GM19395 (cell line): ENCODE measurements around the gene TTLL10.
A peak's percentile ranks its signal among the peaks of the same experiment; 100 is the strongest.

ENCODE experiments used
- ATAC-seq: cut with Tn5 transposase; IDR thresholded peaks from one replicate; pipeline ENCODE4 v1.9.1; 2021; ENCODE audit warnings: mild to moderate bottlenecking, moderate library complexity; ENCODE audit not compliant: unreplicated experiment

The TTLL10 gene

GRCh38 chr1:1218524-1219200 is 45.0 kb downstream of the TTLL10 start:
- no peak for ATAC-seq

- no peak for ATAC-seq
Observed at GRCh38 chr1:1219341-1219740, 45.7 kb downstream of the TTLL10 start.

GRCh38 chr1:1220197-1220596 is 46.5 kb downstream of the TTLL10 start:
- ATAC-seq, result no peak

GRCh38 chr1:1221887-1222574 is 48.4 kb downstream of the TTLL10 start:
- no peak for ATAC-seq

- no peak for ATAC-seq
Observed at GRCh38 chr1:1222575-1223225, 49.0 kb downstream of the TTLL10 start.

GRCh38 chr1:1223321-1223720 is 49.6 kb downstream of the TTLL10 start:
- no peak for ATAC-seq

GRCh38 chr1:1223891-1224290 is 50.2 kb downstream of the TTLL10 start:
- ATAC-seq, result no peak

- no peak for ATAC-seq
Observed at GRCh38 chr1:1225238-1225845, 51.7 kb downstream of the TTLL10 start.

GRCh38 chr1:1225913-1226312 is 52.2 kb downstream of the TTLL10 start:
- no peak for ATAC-seq

- no peak for ATAC-seq
Observed at GRCh38 chr1:1226566-1227362, 53.1 kb downstream of the TTLL10 start.

GRCh38 chr1:1227386-1227785 is 53.7 kb downstream of the TTLL10 start:
- ATAC-seq, result no peak

GRCh38 chr1:1228187-1228586 is 54.5 kb downstream of the TTLL10 start:
- no peak for ATAC-seq

- ATAC-seq, result no peak
Observed at GRCh38 chr1:1228596-1229321, 55.1 kb downstream of the TTLL10 start.

- no peak for ATAC-seq
Observed at GRCh38 chr1:1229770-1230169, 56.1 kb downstream of the TTLL10 start.

GRCh38 chr1:1230656-1231399 is 57.1 kb downstream of the TTLL10 start:
- ATAC-seq, result no peak

- peak; percentile 84 for ATAC-seq
Observed at GRCh38 chr1:1231400-1232207, 57.9 kb downstream of the TTLL10 start, which contains the start of gene SDF4. SDF4 (minus strand) TSS chr1:1232001; CDS start chr1:1228772, 3,229 bp downstream.

- peak; percentile 3 for ATAC-seq
Observed at GRCh38 chr1:1232208-1232795, 58.6 kb downstream of the TTLL10 start, which contains the start of gene B3GALT6. B3GALT6 (plus strand) TSS chr1:1232237; CDS start chr1:1232279, 42 bp downstream.
